H1 (cell line): Measurements from ENCODE around the gene GSPT2. TPM values are rescaled to one million over a fixed set of nuclear protein-coding genes. Genes with fewer than 3 reads are reported as not detected.

Source experiments
- CTCF ChIA-PET: fragments of 300-600 bp; sonication (Branson Sonifier 250); formaldehyde crosslinking; loops from one replicate; lab custom pipeline; 2021; ENCODE audit not compliant: partially characterized antibody; lab: Charles Lee
- POLR2A ChIA-PET: fragments of 300-600 bp; sonication (Branson Sonifier 250); formaldehyde crosslinking; loops from one replicate; lab custom pipeline; 2021; ENCODE audit warnings: inconsistent platforms; ENCODE audit not compliant: partially characterized antibody; lab: Charles Lee
- DNase-seq, 2 experiments: peaks; one replicate each; pipeline versions ENCODE4 v3.0.0 to v3.0.0-alpha.2; 2010 to 2022; ENCODE audit warnings: low spot score in 2 of 2, low read depth in 1 of 2, mixed read lengths in 1 of 2
- FAIRE-seq: peaks from 2 replicates; lab custom pipeline; 2011; peaks lifted over from hg19 to GRCh38; lab: Jason Lieb, UNC
- H2AFZ ChIP-seq: 2 replicates; pipeline ENCODE4 v1.8.1; 2012; ENCODE audit warnings: low read length, inconsistent platforms
- H2AK5ac ChIP-seq: 2 replicates; pipeline ENCODE4 v1.6.1; 2013; ENCODE audit warnings: low read depth, low read length
- H2BK120ac ChIP-seq: replicated peaks from 2 replicates; pipeline ENCODE3; 2013; ENCODE audit warnings: low read depth, low read length, inconsistent platforms
- H2BK12ac ChIP-seq: 2 replicates; pipeline ENCODE4 v1.6.1; 2013; ENCODE audit warnings: low read depth, low read length
- H2BK15ac ChIP-seq: 2 replicates; pipeline ENCODE4 v1.6.1; 2013; ENCODE audit warnings: low read length
- H2BK20ac ChIP-seq: 2 replicates; pipeline ENCODE4 v1.6.1; 2013; ENCODE audit warnings: low read length
- H2BK5ac ChIP-seq: 2 replicates; pipeline ENCODE4 v1.6.1; 2013; ENCODE audit warnings: low read depth, low read length
- H3K14ac ChIP-seq: 2 replicates; pipeline ENCODE4 v1.6.1; 2013; ENCODE audit warnings: inconsistent platforms; ENCODE audit not compliant: insufficient read length
- H3K18ac ChIP-seq: 2 replicates; pipeline ENCODE4 v1.6.1; 2013; ENCODE audit warnings: low read length; ENCODE audit errors: extremely low read depth
- H3K23ac ChIP-seq: 2 replicates; pipeline ENCODE4 v1.6.1; 2013; ENCODE audit warnings: inconsistent platforms; ENCODE audit not compliant: insufficient read length
- H3K23me2 ChIP-seq: 2 replicates; pipeline ENCODE4 v1.6.1; 2013; ENCODE audit warnings: low read depth, low read length
- H3K27ac ChIP-seq: 2 replicates; pipeline ENCODE4 v1.6.1; 2011; ENCODE audit warnings: low read depth, low read length, inconsistent platforms
- H3K27me3 ChIP-seq, 4 experiments: replicated peaks in 1 of 4; 1 replicate in 1 of 4; 2 replicates in 3 of 4; pipeline versions ENCODE4 v1.6.1 to v1.8.1; 2011 to 2013; ENCODE audit warnings: low read length in 3 of 4, mild to moderate bottlenecking in 3 of 4, inconsistent platforms in 2 of 4, mixed read lengths in 2 of 4, moderate library complexity in 1 of 4; ENCODE audit not compliant: control insufficient read depth in 3 of 4, insufficient read depth in 3 of 4; ENCODE audit errors: extremely low read depth in 1 of 4
- H3K36me3 ChIP-seq, 4 experiments: 2 replicates each; pipeline versions ENCODE4 v1.6.1 to v1.8.1; 2011 to 2013; ENCODE audit warnings: mild to moderate bottlenecking in 4 of 4, low read length in 3 of 4, moderate library complexity in 2 of 4, control low read depth in 1 of 4, inconsistent platforms in 1 of 4; ENCODE audit not compliant: insufficient read depth in 4 of 4, control insufficient read depth in 2 of 4
- H3K4ac ChIP-seq: replicated peaks from 2 replicates; pipeline ENCODE3; 2013; ENCODE audit warnings: low read length, low read depth, mixed read lengths, inconsistent platforms; ENCODE audit not compliant: insufficient read length
- H3K4me1 ChIP-seq, 4 experiments: replicated peaks in 1 of 4; 1 replicate in 1 of 4; 2 replicates in 3 of 4; pipeline versions ENCODE4 v1.6.1 to v1.8.1; 2011 to 2013; ENCODE audit warnings: low read length in 3 of 4, inconsistent platforms in 2 of 4, mixed read lengths in 1 of 4; ENCODE audit not compliant: insufficient read depth in 4 of 4, control insufficient read depth in 3 of 4
- H3K4me2 ChIP-seq, 2 experiments: 2 replicates each; pipeline versions ENCODE4 v1.6.1 to v1.8.1; 2011 to 2013; ENCODE audit warnings: low read depth in 2 of 2, low read length in 2 of 2, control low read depth in 1 of 2, inconsistent platforms in 1 of 2, mild to moderate bottlenecking in 1 of 2; ENCODE audit not compliant: insufficient read depth in 1 of 2
- H3K4me3 ChIP-seq, 4 experiments: fragments of 200-600, 300-600 bp in 1 of 4; sonication (generic), shearing (Covaris generic), sonication (Bioruptor Twin) in 1 of 4; 2 replicates each; pipeline versions ENCODE4 v1.5.1 to v1.8.1; 2011 to 2016; ENCODE audit warnings: low read length in 4 of 4, low read depth in 3 of 4, control low read depth in 2 of 4, inconsistent platforms in 2 of 4, mild to moderate bottlenecking in 2 of 4, mixed read lengths in 1 of 4, moderate library complexity in 1 of 4; ENCODE audit not compliant: insufficient read depth in 2 of 4; ENCODE audit errors: extremely low read depth in 1 of 4
- H3K56ac ChIP-seq: replicated peaks from 2 replicates; pipeline ENCODE3; 2013; ENCODE audit warnings: low read depth, mild to moderate bottlenecking, mixed read lengths, low read length, inconsistent platforms; ENCODE audit not compliant: insufficient read length
- H3K79me1 ChIP-seq: 2 replicates; pipeline ENCODE4 v1.6.1; 2013; ENCODE audit warnings: low read depth, low read length, control low read depth
- H3K79me2 ChIP-seq, 2 experiments: 2 replicates each; pipeline versions ENCODE4 v1.6.1 to v1.8.1; 2012 to 2013; ENCODE audit warnings: low read length in 2 of 2, mild to moderate bottlenecking in 2 of 2, inconsistent platforms in 1 of 2; ENCODE audit not compliant: insufficient read depth in 2 of 2, control insufficient read depth in 1 of 2
- H3K9ac ChIP-seq, 4 experiments: replicated peaks in 1 of 4; 1 replicate in 1 of 4; 2 replicates in 3 of 4; pipeline versions ENCODE4 v1.6.1 to v1.8.1; 2011 to 2013; ENCODE audit warnings: low read depth in 3 of 4, low read length in 3 of 4, control low read depth in 2 of 4, mild to moderate bottlenecking in 2 of 4, moderate library complexity in 2 of 4, inconsistent platforms in 1 of 4; ENCODE audit errors: extremely low read depth in 1 of 4
- H3K9me3 ChIP-seq, 2 experiments: 2 replicates each; pipeline versions ENCODE4 v1.6.1 to v1.8.1; 2012 to 2013; ENCODE audit warnings: mild to moderate bottlenecking in 2 of 2, moderate library complexity in 2 of 2, control low read depth in 1 of 2, inconsistent platforms in 1 of 2, low read depth in 1 of 2, low read length in 1 of 2, mixed read lengths in 1 of 2; ENCODE audit not compliant: insufficient read depth in 2 of 2
- H4K20me1 ChIP-seq, 2 experiments: replicated peaks in 1 of 2; 2 replicates each; pipeline versions ENCODE3 to v1.8.1; 2011 to 2013; ENCODE audit warnings: inconsistent platforms in 2 of 2, low read length in 2 of 2, mild to moderate bottlenecking in 1 of 2; ENCODE audit not compliant: insufficient read depth in 2 of 2, control insufficient read depth in 1 of 2
- H4K5ac ChIP-seq: 2 replicates; pipeline ENCODE4 v1.6.1; 2013; ENCODE audit warnings: low read length, low read depth, mixed read lengths, inconsistent platforms; ENCODE audit not compliant: insufficient read length
- H4K8ac ChIP-seq: 2 replicates; pipeline ENCODE4 v1.8.0; 2013; ENCODE audit warnings: mild to moderate bottlenecking, moderate library complexity, low read length, inconsistent platforms; ENCODE audit not compliant: insufficient read depth; ENCODE audit errors: extremely low read depth
- H4K91ac ChIP-seq: replicated peaks from 2 replicates; pipeline ENCODE3; 2013; ENCODE audit warnings: low read length, mixed read lengths, inconsistent platforms; ENCODE audit not compliant: insufficient read length
- CBX8 ChIP-seq: fragments of 300-800, 300-1000 bp; sonication (generic); IDR thresholded peaks from 2 replicates; pipeline ENCODE4 v1.7.1; 2016; ENCODE audit warnings: low read depth, low read length, borderline replicate concordance
- JUND ChIP-seq: IDR thresholded peaks from 2 replicates; pipeline ENCODE4 v1.6.1; 2011; ENCODE audit warnings: mild to moderate bottlenecking, improper control_type of control experiment, low read length
- WGBS, 2 experiments: shearing (Covaris generic) in 1 of 2; methylation state at CpG; one replicate each; pipeline versions ENCODE4 v1.1.6 to v1.1.7; 2013 to 2015; ENCODE audit warnings: low lambda C conversion rate in 2 of 2, mixed read lengths in 2 of 2, inconsistent platforms in 1 of 2, low coverage in 1 of 2, missing lambda C conversion rate in 1 of 2; ENCODE audit not compliant: insufficient replicate concordance in 2 of 2, insufficient coverage in 1 of 2, insufficient read length in 1 of 2; ENCODE audit errors: extremely low coverage in 1 of 2, missing lambda C conversion rate in 1 of 2; 5-methylcytosine and 5-hydroxymethylcytosine counted together
- polyA plus RNA-seq, 7 experiments: library from polyadenylated mRNA; depleted of rRNA in 3 of 7; stranded (reverse) in 5 of 7; unstranded in 2 of 7; fragments of >200 nt in 5 of 7; fragments of 200-250 nt in 2 of 7; gene quantifications; 1 replicate in 5 of 7; 2 replicates in 1 of 7; 4 replicates in 1 of 7; pipeline versions ENCODE4 v1.2.1 to v1.2.3, GENCODE V29; 2011 to 2013; ENCODE audit warnings: missing spikeins in 2 of 7, mixed read lengths in 2 of 7
- total RNA-seq: library from RNA; stranded (reverse); fragmentation: NEBNext Ultra II Directional; extraction: Animal tissue kit (Norgen Biotek cat#: 25700); gene quantifications from 2 replicates; pipeline ENCODE4 v1.2.1, GENCODE V29; 2021

The GSPT2 gene
- total and polyA plus RNA-seq, 2 of the 8 experiments (the other 6 are each of a cell fraction or from before 2014, with no cell fraction given) = 10.8 to 28.2 TPM

DNA sequence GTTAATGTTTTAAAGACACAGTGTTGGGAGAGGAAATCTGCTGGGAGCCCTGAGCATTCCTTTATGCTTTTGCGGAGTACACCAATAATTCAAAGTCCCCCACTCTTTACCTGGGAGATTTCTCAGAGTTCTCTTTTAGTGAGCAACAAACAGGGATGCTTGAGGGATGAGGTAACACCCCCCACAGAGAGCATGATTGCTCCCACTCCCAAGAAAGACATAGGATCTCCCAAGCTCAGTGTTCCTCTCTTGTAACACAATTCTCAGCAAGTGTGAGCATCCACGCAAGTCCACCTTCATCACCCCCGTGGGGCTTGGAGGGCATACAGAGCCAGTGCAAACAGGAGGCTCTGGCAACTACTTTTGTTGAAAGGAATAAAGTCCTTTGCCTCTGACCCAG lies 36.1 kb downstream of the GSPT2 start:
- H2BK20ac ChIP-seq = no peak overlapping the region; the same call in 1 of the 2 replicates
- H3K9ac ChIP-seq = no peak overlapping the region
- H2AK5ac ChIP-seq = no peak overlapping the region
- no peak overlapping the region for H3K4me3 ChIP-seq
- ChIA-PET CTCF (no interaction called here), POLR2A (no interaction called here)
- no peaks in the 10 kb centered on the region for H3K36me3 ChIP-seq
- no peaks in the 10 kb centered on the region for H4K20me1 ChIP-seq
- H3K18ac ChIP-seq = no peak overlapping the region; the same call in 1 of the 2 replicates
- H3K4me1 ChIP-seq = peaks cover 2 to 4% (median 3%) of the 10 kb centered on the region in 4 experiments; a peak in 4 of 7 replicates
- no peak for FAIRE-seq
- no peaks in the 10 kb centered on the region for H3K27me3 ChIP-seq
- H3K56ac ChIP-seq = no peak overlapping the region
- no peaks in the 10 kb centered on the region for H3K79me1 ChIP-seq
- H3K23me2 ChIP-seq = no peaks in the 10 kb centered on the region
- no peak overlapping the region for H4K8ac ChIP-seq
- H2BK120ac ChIP-seq = no peak overlapping the region
- WGBS, 2 experiments = 75% methylated on average over 2 of the region's 3 CpGs; no CpG with 5 or more reads in 1 of the 2 experiments
- H3K4me2 ChIP-seq = no peak overlapping the region
- no peak overlapping the region for H3K27ac ChIP-seq
- no peak overlapping the region for H3K14ac ChIP-seq
- no peak overlapping the region for H4K5ac ChIP-seq
- H2BK5ac ChIP-seq = no peak overlapping the region
- no peak overlapping the region for H2BK12ac ChIP-seq
- H3K4ac ChIP-seq = peak overlapping the region; percentile 53
- no peaks in the 10 kb centered on the region for H3K9me3 ChIP-seq
- no peak overlapping the region for H4K91ac ChIP-seq
- peak; percentile 56; the same call in 1 of the 2 replicates for TF ChIP-seq JUND
- no peak for TF ChIP-seq CBX8
- H2AFZ ChIP-seq = no peak overlapping the region
- no peak for DNase-seq
- H2BK15ac ChIP-seq = no peak overlapping the region
- H3K79me2 ChIP-seq = no peaks in the 10 kb centered on the region
- H3K23ac ChIP-seq = no peak overlapping the region
